NCI-H774 (cell line): ENCODE results near the gene CDCP2.
"Not testable (repeated sequence)": the region's sequence is repeated elsewhere in the genome, so short reads cannot be mapped to it uniquely, and the experiment has no call there.

Source experiments
- DNase-seq: peaks from one replicate; lab custom pipeline; 2025; lab: John Stamatoyannopoulos, UW

CDCP2 gene

GRCh38 chr1:54168206-54168965 is 15.6 kb upstream of the CDCP2 start:
- DNase-seq = no peak

GRCh38 chr1:54167422-54168139 is 14.8 kb upstream of the CDCP2 start:
- DNase-seq = no peak

GRCh38 chr1:54166357-54166756 is 13.6 kb upstream of the CDCP2 start:
- not testable (repeated sequence) for DNase-seq

GRCh38 chr1:54165146-54165545 is 12.3 kb upstream of the CDCP2 start:
- no peak for DNase-seq

GRCh38 chr1:54163573-54163972 is 10.8 kb upstream of the CDCP2 start:
- no peak for DNase-seq

- no peak for DNase-seq
Measured at GRCh38 chr1:54163051-54163450, 10.3 kb upstream of the CDCP2 start.

GRCh38 chr1:54161495-54162168 is 8.8 kb upstream of the CDCP2 start:
- DNase-seq = no peak

GRCh38 chr1:54160351-54160750 is 7.6 kb upstream of the CDCP2 start:
- DNase-seq = no peak

- no peak for DNase-seq
Measured at GRCh38 chr1:54159733-54160316, 7.0 kb upstream of the CDCP2 start.

GRCh38 chr1:54158071-54158470 is 5.3 kb upstream of the CDCP2 start:
- no peak for DNase-seq

GRCh38 chr1:54157401-54157800 is 4.6 kb upstream of the CDCP2 start:
- no peak for DNase-seq

GRCh38 chr1:54156986-54157385 is 4.2 kb upstream of the CDCP2 start:
- DNase-seq = no peak

- no peak for DNase-seq
Measured at GRCh38 chr1:54156201-54156600, 3.4 kb upstream of the CDCP2 start.

- no peak for DNase-seq
Measured at GRCh38 chr1:54153535-54154439, 987 bp upstream of the CDCP2 start.

GRCh38 chr1:54151013-54151412 is 1.8 kb downstream of the CDCP2 start:
- no peak for DNase-seq

GRCh38 chr1:54149734-54150133 is 3.1 kb downstream of the CDCP2 start:
- DNase-seq = no peak

GRCh38 chr1:54144366-54144765 is 8.4 kb downstream of the CDCP2 start:
- no peak for DNase-seq

- no peak for DNase-seq
Measured at GRCh38 chr1:54142146-54142900, 10.5 kb downstream of the CDCP2 start.

GRCh38 chr1:54139711-54140110 is 13.1 kb downstream of the CDCP2 start:
- no peak for DNase-seq

- DNase-seq = no peak
Measured at GRCh38 chr1:54138994-54139393, 13.8 kb downstream of the CDCP2 start.

- no peak for DNase-seq
Measured at GRCh38 chr1:54137534-54138061, 15.2 kb downstream of the CDCP2 start.
